Neural crest cell (in vitro differentiated cells): Measurements from ENCODE around the gene XRCC3. TPM values are rescaled to one million over a fixed set of nuclear protein-coding genes. Genes with fewer than 3 reads are reported as not detected.

Source experiments
- DNase-seq: peaks from one replicate; pipeline ENCODE4 v3.0.0; 2021; ENCODE audit warnings: low read depth, mixed read lengths, low spot score
- H3K27ac Mint-ChIP-seq: one replicate; pipeline ENCODE4 v1.8.0; 2021; ENCODE audit warnings: mild to moderate bottlenecking, mixed read lengths; ENCODE audit not compliant: unreplicated experiment
- H3K27me3 Mint-ChIP-seq: 2 replicates; pipeline ENCODE4 v1.8.0; 2021; ENCODE audit warnings: low read depth, mild to moderate bottlenecking, mixed read lengths
- H3K36me3 Mint-ChIP-seq: 2 replicates; pipeline ENCODE4 v1.8.0; 2021; ENCODE audit warnings: low read depth, mild to moderate bottlenecking, mixed read lengths
- H3K4me1 Mint-ChIP-seq: 2 replicates; pipeline ENCODE4 v1.8.0; 2021; ENCODE audit warnings: mixed read lengths
- H3K4me3 Mint-ChIP-seq: one replicate; pipeline ENCODE4 v1.8.0; 2021; ENCODE audit warnings: mild to moderate bottlenecking, mixed read lengths
- H3K9me3 Mint-ChIP-seq: 2 replicates; pipeline ENCODE4 v1.8.0; 2021; ENCODE audit warnings: mixed read lengths
- CTCF ChIP-seq: fragments of 200-600 bp; sonication (generic); conservative IDR thresholded peaks from 2 replicates; pipeline ENCODE4 v1.5.0; 2021; ENCODE audit warnings: antibody characterized with exemption, mild to moderate bottlenecking
- total RNA-seq: library from RNA; stranded (reverse); gene quantifications from 2 replicates; pipeline ENCODE4 v1.2.1, GENCODE V29; 2021

The XRCC3 gene
- total RNA-seq, 1 donor from 2014 or later = 50.8 TPM

GRCh38 chr14:103730490-103731035 is 15.3 kb upstream of the XRCC3 start:
- H3K36me3 Mint-ChIP-seq = peaks cover 2% of the 10 kb centered on the region
- TF ChIP-seq CTCF = peak; percentile 28
- no peaks in the 10 kb centered on the region for H3K9me3 Mint-ChIP-seq
- DNase-seq = no peak
- H3K27ac Mint-ChIP-seq = no peak overlapping the region
- H3K4me3 Mint-ChIP-seq = no peak overlapping the region
- no peaks in the 10 kb centered on the region for H3K27me3 Mint-ChIP-seq
- peaks cover 4% of the 10 kb centered on the region for H3K4me1 Mint-ChIP-seq

GRCh38 chr14:103729496-103730448 is 14.5 kb upstream of the XRCC3 start:
- H3K4me1 Mint-ChIP-seq = peaks cover 4% of the 10 kb centered on the region
- H3K27me3 Mint-ChIP-seq = no peaks in the 10 kb centered on the region
- no peak overlapping the region for H3K4me3 Mint-ChIP-seq
- DNase-seq = no peak
- TF ChIP-seq CTCF = no peak
- no peaks in the 10 kb centered on the region for H3K9me3 Mint-ChIP-seq
- H3K36me3 Mint-ChIP-seq = peaks cover 2% of the 10 kb centered on the region
- H3K27ac Mint-ChIP-seq = no peak overlapping the region

GRCh38 chr14:103728721-103729120 is 13.5 kb upstream of the XRCC3 start:
- no peaks in the 10 kb centered on the region for H3K27me3 Mint-ChIP-seq
- H3K27ac Mint-ChIP-seq = peak overlapping the region; percentile 89
- no peaks in the 10 kb centered on the region for H3K9me3 Mint-ChIP-seq
- DNase-seq = no peak
- peaks cover 2% of the 10 kb centered on the region for H3K36me3 Mint-ChIP-seq
- no peak for TF ChIP-seq CTCF
- no peak overlapping the region for H3K4me3 Mint-ChIP-seq
- no peaks in the 10 kb centered on the region for H3K4me1 Mint-ChIP-seq

- no peaks in the 10 kb centered on the region for H3K4me1 Mint-ChIP-seq
- H3K27me3 Mint-ChIP-seq = no peaks in the 10 kb centered on the region
- H3K27ac Mint-ChIP-seq = no peak overlapping the region
- H3K9me3 Mint-ChIP-seq = no peaks in the 10 kb centered on the region
- H3K36me3 Mint-ChIP-seq = peaks cover 2% of the 10 kb centered on the region
- DNase-seq = no peak
- H3K4me3 Mint-ChIP-seq = no peak overlapping the region
- no peak for TF ChIP-seq CTCF
Observed at GRCh38 chr14:103728141-103728540, 12.9 kb upstream of the XRCC3 start.

- H3K4me3 Mint-ChIP-seq = no peak overlapping the region
- no peak for TF ChIP-seq CTCF
- no peaks in the 10 kb centered on the region for H3K27me3 Mint-ChIP-seq
- no peaks in the 10 kb centered on the region for H3K4me1 Mint-ChIP-seq
- H3K36me3 Mint-ChIP-seq = peaks cover 2% of the 10 kb centered on the region
- DNase-seq = no peak
- H3K27ac Mint-ChIP-seq = no peak overlapping the region
- no peaks in the 10 kb centered on the region for H3K9me3 Mint-ChIP-seq
Observed at GRCh38 chr14:103727313-103727980, 12.2 kb upstream of the XRCC3 start.
